Kidney epithelial cell (primary cell): Measurements from ENCODE around the gene FAM184A. TPM values are rescaled to one million over a fixed set of nuclear protein-coding genes. Genes with fewer than 3 reads are reported as not detected.

ENCODE experiments used
- DNase-seq: peaks from one replicate; pipeline ENCODE4 v3.0.0-alpha.2; 2010; ENCODE audit warnings: low read depth
- H3K27me3 ChIP-seq: 2 replicates; pipeline ENCODE4 v1.6.0; 2011; ENCODE audit warnings: low read length; ENCODE audit not compliant: control insufficient read depth, insufficient read depth
- H3K36me3 ChIP-seq: 2 replicates; pipeline ENCODE4 v1.5.1; 2011; ENCODE audit warnings: low read length; ENCODE audit not compliant: control insufficient read depth, insufficient read depth
- H3K4me3 ChIP-seq: 2 replicates; pipeline ENCODE4 v1.5.1; 2011; ENCODE audit warnings: low read depth, mild to moderate bottlenecking, control low read depth, low read length
- CTCF ChIP-seq: IDR thresholded peaks from 2 replicates; pipeline ENCODE4 v1.5.1; 2011; ENCODE audit warnings: mild to moderate bottlenecking, moderate library complexity, low read length, control low read depth, inconsistent platforms; ENCODE audit not compliant: insufficient read depth, poor library complexity, severe bottlenecking
- total RNA-seq: library from RNA; depleted of rRNA; stranded (reverse); fragments of >200 nt; gene quantifications from 2 replicates; pipeline ENCODE4 v1.2.3, GENCODE V29; 2015

The FAM184A gene
- total RNA-seq, 1 donor from 2014 or later: 2.0 TPM

- no peaks in the 10 kb centered on the region for H3K36me3 ChIP-seq
- H3K4me3 ChIP-seq: no peak overlapping the region
- H3K27me3 ChIP-seq: no peaks in the 10 kb centered on the region
- TF ChIP-seq CTCF: no peak
- no peak for DNase-seq
These were observed 133.2 kb downstream of the FAM184A start for GRCh38 chr6:118945217-118945616.

DNA sequence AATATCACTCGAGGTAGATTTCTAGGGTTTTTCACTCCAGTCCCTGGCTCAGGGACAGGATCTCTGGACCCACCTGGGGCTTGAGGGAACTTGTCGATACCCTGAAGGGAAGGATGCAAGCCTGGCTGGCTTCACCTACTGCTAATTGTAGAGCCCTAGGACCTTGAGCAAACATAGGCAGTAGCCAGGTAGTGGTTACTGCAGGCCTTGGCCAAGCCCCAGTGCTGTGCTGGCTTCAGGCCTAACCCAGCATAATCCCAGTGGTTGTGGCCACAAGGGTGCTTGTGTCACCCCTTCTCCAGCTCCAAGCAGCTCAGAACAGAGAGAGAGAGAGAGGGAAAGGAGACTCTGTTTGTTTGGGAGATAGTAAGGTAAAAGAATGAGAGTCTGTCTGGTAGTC, 137.7 kb downstream of the FAM184A start:
- no peak for TF ChIP-seq CTCF

DNA sequence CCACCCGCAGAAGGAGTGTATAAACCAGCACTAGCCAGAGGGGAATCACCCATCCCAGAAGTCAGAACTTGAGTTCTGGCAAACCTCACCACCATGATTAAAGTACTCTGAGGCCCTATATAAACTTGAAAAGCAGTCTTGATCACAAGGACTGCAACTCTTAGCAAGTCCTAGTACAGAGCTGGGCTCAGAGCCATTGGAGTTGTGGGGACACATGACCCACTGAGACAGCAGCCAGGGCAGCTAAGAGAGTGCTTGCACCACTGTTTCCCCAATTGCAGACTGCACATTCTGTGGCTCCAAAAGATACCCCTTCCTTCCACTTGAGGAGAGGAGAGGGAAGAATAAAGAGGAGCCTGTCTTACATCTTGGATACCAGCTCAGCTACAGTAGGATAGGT, 138.8 kb downstream of the FAM184A start:
- no peak for DNase-seq
- Histone ChIP-seq H3K4me3 (no peak overlapping the region), H3K36me3 (no peaks in the 10 kb centered on the region), H3K27me3 (no peaks in the 10 kb centered on the region)
- TF ChIP-seq CTCF: no peak

More for the DNA sequence above, 137.7 kb downstream of the FAM184A start:
- H3K4me3 ChIP-seq: no peak overlapping the region
- DNase-seq: no peak
- no peaks in the 10 kb centered on the region for H3K36me3 ChIP-seq
- H3K27me3 ChIP-seq: no peaks in the 10 kb centered on the region

DNA sequence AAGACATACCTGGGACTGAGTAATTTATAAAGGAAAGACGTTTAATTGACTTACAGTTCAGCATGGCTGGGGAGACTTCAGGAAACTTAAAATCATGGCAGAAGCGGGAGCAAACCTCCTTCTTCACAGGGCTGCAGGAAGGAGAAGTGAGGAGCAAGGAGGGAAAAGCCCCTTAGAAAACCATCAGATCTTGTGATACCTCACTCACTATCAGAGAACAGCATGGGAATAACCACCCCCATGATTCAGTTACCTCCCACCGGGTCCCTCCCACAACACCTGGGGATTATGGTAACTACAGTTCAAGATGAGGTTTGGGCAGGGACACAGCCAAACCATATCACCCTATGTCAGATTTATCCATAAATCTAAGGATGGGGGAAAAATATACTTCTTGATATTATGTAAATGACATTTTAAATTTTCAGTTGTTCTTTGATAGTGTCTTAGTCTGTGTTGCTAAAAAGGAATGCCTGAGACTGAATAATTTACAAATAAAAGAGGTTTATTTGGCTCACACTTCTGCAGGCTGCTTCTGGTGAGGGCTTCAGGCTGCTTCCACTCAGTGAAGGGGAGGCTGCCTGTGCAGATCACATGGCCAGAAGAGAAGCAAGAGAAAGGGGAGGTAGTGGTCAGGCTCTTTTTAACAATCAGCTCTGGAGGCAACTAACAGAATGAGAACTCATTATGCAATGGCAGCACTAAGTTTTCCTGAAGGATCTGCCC, 142.3 kb downstream of the FAM184A start:
- DNase-seq: no peak
- H3K36me3 ChIP-seq: no peaks in the 10 kb centered on the region
- TF ChIP-seq CTCF: no peak
- H3K27me3 ChIP-seq: no peaks in the 10 kb centered on the region
- no peak overlapping the region for H3K4me3 ChIP-seq

DNA sequence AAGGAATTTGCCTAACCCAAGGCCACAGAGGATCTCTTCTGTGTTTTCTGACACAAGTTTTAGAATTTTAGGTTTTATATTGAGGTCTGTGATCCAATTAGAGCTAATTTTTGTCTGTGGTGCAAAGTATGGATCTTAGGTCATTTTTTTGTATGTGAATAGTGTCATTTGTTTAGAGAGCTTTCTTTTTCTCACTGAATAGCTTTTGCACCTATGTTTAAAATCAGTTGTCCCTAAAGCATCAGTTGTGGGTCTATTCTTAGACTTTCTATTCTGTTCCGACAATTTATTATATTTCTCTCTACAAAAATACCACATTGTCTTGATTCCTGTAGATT, 143.2 kb downstream of the FAM184A start:
- no peaks in the 10 kb centered on the region for H3K27me3 ChIP-seq
- no peak for TF ChIP-seq CTCF
- DNase-seq: no peak
- H3K36me3 ChIP-seq: no peaks in the 10 kb centered on the region
- H3K4me3 ChIP-seq: peak overlapping the region; percentile 71
